ENCODE data around the gene RPS6KA2.

Gene RPS6KA2

GRCh38 chr6:166439366-166440091 lies 187.5 kb downstream of the RPS6KA2 start:
- no peak for DNase-seq

- DNase-seq: no peak
These were observed 188.7 kb downstream of the RPS6KA2 start for GRCh38 chr6:166438211-166438861.

- no peak for DNase-seq
These were observed 189.4 kb downstream of the RPS6KA2 start for GRCh38 chr6:166437661-166438060.

- DNase-seq: no peak
These were observed 190.6 kb downstream of the RPS6KA2 start for GRCh38 chr6:166436195-166437139.

GRCh38 chr6:166435574-166435973 lies 191.5 kb downstream of the RPS6KA2 start:
- no peak for DNase-seq

- no peak for DNase-seq
These were observed 192.7 kb downstream of the RPS6KA2 start for GRCh38 chr6:166434336-166434735.

GRCh38 chr6:166433096-166433495 lies 194.0 kb downstream of the RPS6KA2 start:
- DNase-seq: no peak

- no peak for DNase-seq
These were observed 196.8 kb downstream of the RPS6KA2 start for GRCh38 chr6:166430269-166430668.

- DNase-seq: no peak
These were observed 202.6 kb downstream of the RPS6KA2 start for GRCh38 chr6:166424431-166424830.

- no peak for DNase-seq
These were observed 203.3 kb downstream of the RPS6KA2 start for GRCh38 chr6:166423781-166424180.

- DNase-seq: no peak
These were observed 203.9 kb downstream of the RPS6KA2 start for GRCh38 chr6:166423051-166423745.

- DNase-seq: no peak
These were observed 204.7 kb downstream of the RPS6KA2 start for GRCh38 chr6:166422201-166422940.

- no peak for DNase-seq
These were observed 206.7 kb downstream of the RPS6KA2 start for GRCh38 chr6:166420351-166420750.

- peak; percentile 31 for DNase-seq
These were observed 207.3 kb downstream of the RPS6KA2 start for GRCh38 chr6:166419717-166420116.

GRCh38 chr6:166419286-166419685 lies 207.8 kb downstream of the RPS6KA2 start:
- DNase-seq: peak; percentile 70

GRCh38 chr6:166418691-166419143 lies 208.3 kb downstream of the RPS6KA2 start:
- peak; percentile 28 for DNase-seq

- peak; percentile 49 for DNase-seq
These were observed 209.8 kb downstream of the RPS6KA2 start for GRCh38 chr6:166417285-166417691.

- DNase-seq: peak; percentile 16
These were observed 211.2 kb downstream of the RPS6KA2 start for GRCh38 chr6:166415833-166416347.

GRCh38 chr6:166415306-166415705 lies 211.7 kb downstream of the RPS6KA2 start:
- DNase-seq: peak; percentile 31

- DNase-seq: peak; percentile 30
These were observed 213.5 kb downstream of the RPS6KA2 start for GRCh38 chr6:166413491-166413951.

GRCh38 chr6:166412911-166413384 lies 214.1 kb downstream of the RPS6KA2 start:
- DNase-seq: no peak

Data from activated CD4-positive, CD25-positive, alpha-beta regulatory T cell treated with anti-CD3 and anti-CD28 coated beads, Interleukin-2, amount 50 U/mL, for 72 hours (primary cell).